ENCODE results near the gene CFL2.

The CFL2 gene

DNA sequence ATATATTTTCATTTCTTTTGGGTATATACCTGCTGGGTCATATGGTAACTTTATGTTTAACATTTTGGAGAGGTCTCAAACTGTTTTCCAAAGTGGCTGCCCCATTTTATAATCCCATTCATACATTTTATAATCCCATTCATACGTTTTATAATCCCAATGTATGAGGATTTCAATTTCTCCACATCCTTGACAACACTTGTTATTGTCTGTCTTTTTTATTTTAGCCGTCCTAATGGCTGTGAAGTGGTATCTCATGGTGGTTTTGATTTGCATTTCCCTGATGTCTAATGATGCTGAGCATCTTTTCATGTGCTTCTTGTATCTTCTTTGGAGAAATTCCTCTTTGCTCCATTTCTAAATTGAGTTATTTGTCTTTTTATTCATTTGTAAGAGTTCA is 6.7 kb upstream of the CFL2 start:
- Mint-ChIP-seq H3K27ac (no peak overlapping the region), H3K36me3 (ENCODE audit: low read depth) (no peaks in the 10 kb centered on the region), H3K9me3 (no peaks in the 10 kb centered on the region), H3K27me3 (peaks cover 5% of the 10 kb centered on the region), H3K4me1 (no peaks in the 10 kb centered on the region), H3K4me3 (no peak overlapping the region)
- no peak for ATAC-seq
- no peak for DNase-seq

DNA sequence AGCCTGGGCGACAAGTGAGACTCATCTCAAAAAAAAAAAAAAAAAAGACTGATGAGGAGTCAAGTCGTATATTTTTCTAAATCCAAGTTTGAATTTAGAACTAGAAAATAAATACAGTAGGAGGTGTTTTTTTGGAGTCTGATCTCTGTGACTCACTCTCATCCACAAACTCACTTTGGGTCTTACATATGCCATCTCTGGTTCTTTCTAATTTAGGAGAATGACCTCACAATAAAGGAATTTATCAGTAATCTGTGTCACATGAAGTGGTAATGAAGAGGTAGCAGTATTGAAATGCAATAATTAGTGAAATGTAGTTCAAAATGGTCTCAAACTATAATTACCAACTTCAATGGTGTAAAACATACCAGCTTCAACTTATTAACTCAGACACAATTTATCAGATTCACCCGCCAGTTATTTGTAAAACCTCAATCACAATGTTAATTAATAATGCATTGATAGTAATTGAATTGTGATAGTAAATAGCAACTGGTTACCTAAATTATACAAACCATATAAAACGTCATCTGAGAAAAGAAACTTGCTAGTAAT is 4.4 kb upstream of the CFL2 start:
- DNase-seq (no peak), ATAC-seq (no peak)
- H3K27me3 Mint-ChIP-seq, result peaks cover 5% of the 10 kb centered on the region
- H3K36me3 Mint-ChIP-seq (ENCODE audit: low read depth), result no peaks in the 10 kb centered on the region
- no peak overlapping the region for H3K27ac Mint-ChIP-seq
- H3K4me1 Mint-ChIP-seq, result peaks cover 8% of the 10 kb centered on the region
- H3K4me3 Mint-ChIP-seq, result no peak overlapping the region
- no peaks in the 10 kb centered on the region for H3K9me3 Mint-ChIP-seq

DNA sequence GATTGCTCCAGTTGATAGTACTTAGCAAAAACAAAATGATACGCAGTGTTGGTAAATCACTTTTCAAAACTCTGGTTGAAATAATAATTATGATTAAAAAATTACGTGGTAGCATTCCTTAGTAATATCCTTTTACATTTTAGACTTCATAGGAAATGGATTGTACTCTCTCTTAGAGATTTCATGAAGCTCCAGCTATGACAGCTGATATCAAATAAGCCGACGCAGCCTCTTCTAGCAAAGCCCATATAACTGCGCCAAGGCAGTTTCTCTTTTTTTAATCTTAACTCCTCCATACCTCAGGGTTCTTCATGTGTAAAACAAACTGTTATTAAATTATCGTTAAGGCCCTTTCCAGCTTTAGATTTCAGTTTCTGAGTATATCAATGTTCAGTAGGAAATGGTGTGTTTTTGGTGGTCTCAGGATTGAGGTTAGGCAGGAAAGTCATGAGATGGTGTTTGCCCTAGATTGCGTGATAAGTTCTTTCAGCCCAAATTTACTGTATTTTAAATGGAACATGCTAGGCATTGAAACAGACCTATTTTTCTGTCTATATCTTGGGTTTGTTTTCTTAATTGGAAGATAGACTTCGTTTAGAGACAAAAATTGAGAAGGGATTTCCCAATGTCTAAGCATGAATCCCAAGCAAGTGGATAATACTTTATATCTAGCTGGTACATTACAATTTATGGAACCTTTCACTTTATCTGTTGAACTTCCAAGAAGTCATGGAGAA is 902 bp upstream of the CFL2 start:
- peaks cover 3% of the 10 kb centered on the region for H3K27me3 Mint-ChIP-seq
- peak overlapping the region; percentile 54 for H3K27ac Mint-ChIP-seq
- ATAC-seq, result no peak

DNA sequence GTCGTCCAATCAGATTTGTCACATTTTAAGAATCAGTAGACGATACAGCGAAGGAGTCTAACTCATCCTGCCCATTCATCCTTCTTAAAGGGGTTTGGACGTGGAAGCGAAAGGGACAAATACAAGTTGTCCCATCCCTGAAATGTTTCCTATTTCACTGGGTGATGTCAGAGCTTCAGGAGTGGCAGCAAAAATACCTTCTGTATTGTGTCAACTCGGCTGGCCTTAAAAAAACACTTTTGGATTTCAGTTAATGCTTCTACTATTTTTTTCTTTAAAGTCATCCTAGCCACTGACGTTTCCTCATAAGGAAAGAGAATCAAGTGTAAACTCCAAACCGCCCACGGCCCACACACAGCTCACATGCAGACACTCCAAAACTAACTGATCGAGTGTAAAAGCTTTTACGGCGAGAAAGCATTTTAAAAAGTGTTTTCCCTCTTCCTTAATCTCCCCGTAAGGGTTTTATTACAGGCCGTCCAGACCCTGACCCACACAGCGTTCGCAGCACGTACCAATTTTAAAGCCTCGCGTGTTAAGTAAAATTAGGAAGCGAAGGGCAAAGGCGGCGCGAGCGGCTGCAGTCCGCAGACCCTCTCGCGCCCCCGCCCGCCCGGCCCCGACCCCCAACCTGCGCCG is 593 bp downstream of the CFL2 start:
- DNase-seq, result peak; percentile 38
- H3K27ac Mint-ChIP-seq, result peak overlapping the region; percentile 90
- peaks cover 3% of the 10 kb centered on the region for H3K27me3 Mint-ChIP-seq

More for the DNA sequence above, 902 bp upstream of the CFL2 start:
- Mint-ChIP-seq H3K4me3 (peak overlapping the region; percentile 91), H3K9me3 (no peaks in the 10 kb centered on the region), H3K4me1 (peaks cover 25% of the 10 kb centered on the region), H3K36me3 (ENCODE audit: low read depth) (peaks cover 11% of the 10 kb centered on the region)
- DNase-seq, result no peak

DNA sequence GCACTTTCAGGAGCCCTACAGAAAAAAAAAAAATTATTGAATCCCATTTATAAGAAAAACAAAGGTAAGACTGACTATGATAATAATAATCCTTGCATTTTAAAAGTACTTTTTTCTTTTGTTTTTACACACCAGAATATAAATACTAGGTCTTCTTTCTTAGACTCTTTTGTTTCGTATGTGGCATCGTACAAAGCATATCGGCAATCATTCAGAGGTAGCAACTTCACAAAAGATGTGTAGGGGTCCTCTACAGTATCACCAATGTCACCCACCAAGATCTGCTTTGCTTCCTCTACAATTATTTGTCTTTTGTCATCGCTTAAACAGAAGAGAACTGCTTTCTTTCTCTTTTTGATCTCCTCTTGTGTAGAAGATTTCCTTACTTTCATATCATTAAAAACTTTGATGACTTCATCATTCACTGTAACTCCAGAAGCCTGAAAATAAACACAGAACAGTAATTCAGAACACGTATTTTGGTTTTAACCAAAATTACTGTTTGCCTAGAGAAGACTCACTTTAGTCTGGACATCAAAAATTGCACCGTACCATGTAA is 1.2 kb downstream of the CFL2 start:
- no peak for DNase-seq
- no peak for ATAC-seq
- Mint-ChIP-seq H3K27me3 (peaks cover under 1% of the 10 kb centered on the region), H3K9me3 (no peaks in the 10 kb centered on the region), H3K4me1 (peaks cover 25% of the 10 kb centered on the region), H3K4me3 (peak overlapping the region; percentile 91), H3K27ac (peak overlapping the region; percentile 90), H3K36me3 (ENCODE audit: low read depth) (peaks cover 11% of the 10 kb centered on the region)

More for the DNA sequence above, 593 bp downstream of the CFL2 start:
- peaks cover 11% of the 10 kb centered on the region for H3K36me3 Mint-ChIP-seq (ENCODE audit: low read depth)
- H3K4me3 Mint-ChIP-seq, result peak overlapping the region; percentile 91
- no peaks in the 10 kb centered on the region for H3K9me3 Mint-ChIP-seq
- peaks cover 25% of the 10 kb centered on the region for H3K4me1 Mint-ChIP-seq
- peak; percentile 18 for ATAC-seq

DNA sequence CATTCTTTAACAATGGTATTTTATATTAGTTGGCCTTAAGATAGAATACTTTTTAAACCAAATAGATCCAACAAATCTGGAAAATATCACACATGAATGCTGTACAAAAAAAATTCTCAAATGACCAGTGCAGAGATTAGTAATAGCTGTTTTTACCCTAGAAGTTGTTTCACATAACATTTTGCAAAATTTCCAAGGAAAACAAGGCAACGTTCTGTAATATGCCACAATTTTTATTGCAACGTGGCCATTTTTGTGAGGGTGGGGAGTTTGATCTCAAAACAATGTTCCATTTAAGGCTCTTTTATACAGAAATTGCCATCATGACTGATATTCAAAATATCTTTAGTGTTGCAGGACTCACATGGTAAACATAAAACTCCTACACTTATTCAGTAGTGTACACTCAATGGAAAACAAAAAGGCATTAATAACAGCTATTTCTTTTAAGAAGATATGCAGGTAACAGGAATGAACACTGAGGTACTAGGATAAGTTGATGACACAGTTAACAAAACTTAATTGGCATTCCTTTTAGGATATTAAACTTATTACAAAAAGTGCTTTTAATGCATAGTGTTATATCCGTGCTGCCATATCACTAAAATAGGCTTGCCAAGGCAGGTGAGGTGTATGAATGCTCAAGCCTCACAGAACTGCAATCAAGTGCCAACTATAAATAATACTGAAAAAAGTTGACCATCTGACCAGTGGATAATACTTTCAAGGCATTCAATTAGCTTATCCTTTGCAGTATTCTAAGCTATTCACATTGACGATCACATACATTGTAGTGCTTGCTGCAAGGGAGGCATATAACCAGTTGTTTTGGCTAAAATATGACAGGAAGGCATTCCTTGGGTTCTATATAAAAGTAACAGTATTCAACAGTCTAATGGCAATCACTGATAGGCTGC is 2.3 kb downstream of the CFL2 start:
- H3K9me3 Mint-ChIP-seq, result no peaks in the 10 kb centered on the region
- no peaks in the 10 kb centered on the region for H3K27me3 Mint-ChIP-seq
- ATAC-seq, result no peak
- peaks cover 11% of the 10 kb centered on the region for H3K36me3 Mint-ChIP-seq (ENCODE audit: low read depth)
- no peak for DNase-seq
- peaks cover 25% of the 10 kb centered on the region for H3K4me1 Mint-ChIP-seq
- H3K4me3 Mint-ChIP-seq, result no peak overlapping the region
- no peak overlapping the region for H3K27ac Mint-ChIP-seq

DNA sequence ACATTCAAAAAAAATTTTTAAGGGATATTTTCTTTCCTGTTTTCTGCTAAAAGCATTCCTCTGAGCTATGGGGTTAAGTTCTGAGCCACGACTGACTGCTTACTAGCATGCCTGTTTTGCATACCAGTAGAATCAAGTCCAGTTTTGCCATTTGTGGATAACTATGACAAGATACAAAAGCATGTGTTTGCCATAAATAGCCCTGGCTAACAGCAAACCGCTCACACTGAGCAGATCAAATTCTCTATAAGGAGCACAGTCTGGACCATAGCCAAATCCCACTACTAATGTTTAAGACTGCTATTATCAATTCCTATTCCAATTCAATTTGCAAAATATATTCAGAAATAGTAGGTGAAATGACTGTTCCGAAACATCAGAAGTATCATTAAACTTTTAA is 3.2 kb downstream of the CFL2 start:
- DNase-seq (no peak), ATAC-seq (no peak)
- H3K36me3 Mint-ChIP-seq (ENCODE audit: low read depth), result peaks cover 11% of the 10 kb centered on the region
- peaks cover 25% of the 10 kb centered on the region for H3K4me1 Mint-ChIP-seq
- no peaks in the 10 kb centered on the region for H3K9me3 Mint-ChIP-seq
- H3K27me3 Mint-ChIP-seq, result no peaks in the 10 kb centered on the region
- H3K27ac Mint-ChIP-seq, result no peak overlapping the region
- H3K4me3 Mint-ChIP-seq, result no peak overlapping the region

DNA sequence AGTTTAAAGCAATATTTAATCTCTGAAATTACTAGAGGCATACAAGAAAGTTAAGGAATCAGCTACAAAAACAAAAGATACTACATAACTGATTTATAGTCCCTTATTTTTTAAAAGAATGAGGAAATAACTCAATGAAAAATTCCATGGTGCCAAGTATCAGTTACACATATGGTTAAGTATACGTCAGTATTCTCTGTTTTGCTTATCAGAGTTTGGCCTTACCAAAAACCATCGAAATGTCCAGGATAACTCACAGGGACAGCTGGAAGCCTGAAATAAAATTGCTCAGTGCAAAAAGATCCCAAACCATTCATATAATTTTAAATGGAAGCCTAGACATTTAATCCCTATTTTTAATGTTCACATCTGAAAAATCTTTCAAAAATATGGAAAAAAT is 3.6 kb downstream of the CFL2 start:
- Mint-ChIP-seq H3K36me3 (ENCODE audit: low read depth) (peaks cover 11% of the 10 kb centered on the region), H3K4me1 (peaks cover 25% of the 10 kb centered on the region), H3K4me3 (no peak overlapping the region), H3K9me3 (no peaks in the 10 kb centered on the region), H3K27ac (no peak overlapping the region), H3K27me3 (no peaks in the 10 kb centered on the region)
- DNase-seq (no peak), ATAC-seq (no peak)

DNA sequence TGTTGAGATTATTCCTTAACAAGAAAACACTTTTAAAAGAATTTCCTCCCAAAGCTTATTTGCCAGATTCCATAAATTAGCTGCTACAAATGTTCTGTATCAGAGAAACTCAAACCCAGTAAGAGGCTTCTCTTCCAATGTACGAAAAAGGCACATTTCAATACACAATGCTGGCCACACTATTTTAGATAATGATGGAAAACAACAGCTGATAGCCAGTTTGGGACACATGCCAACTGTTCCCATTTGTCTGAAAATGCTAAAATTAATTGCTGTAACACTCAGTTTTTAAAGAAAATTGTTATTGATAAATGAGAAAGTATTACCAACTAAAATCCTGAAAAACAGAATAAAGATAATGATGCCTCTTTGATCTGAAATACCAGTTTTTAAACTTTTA is 4.4 kb downstream of the CFL2 start:
- peaks cover 21% of the 10 kb centered on the region for H3K4me1 Mint-ChIP-seq
- DNase-seq (no peak), ATAC-seq (no peak)
- peaks cover 11% of the 10 kb centered on the region for H3K36me3 Mint-ChIP-seq (ENCODE audit: low read depth)
- H3K4me3 Mint-ChIP-seq, result no peak overlapping the region
- H3K27me3 Mint-ChIP-seq, result no peaks in the 10 kb centered on the region
- H3K27ac Mint-ChIP-seq, result no peak overlapping the region
- H3K9me3 Mint-ChIP-seq, result no peaks in the 10 kb centered on the region

DNA sequence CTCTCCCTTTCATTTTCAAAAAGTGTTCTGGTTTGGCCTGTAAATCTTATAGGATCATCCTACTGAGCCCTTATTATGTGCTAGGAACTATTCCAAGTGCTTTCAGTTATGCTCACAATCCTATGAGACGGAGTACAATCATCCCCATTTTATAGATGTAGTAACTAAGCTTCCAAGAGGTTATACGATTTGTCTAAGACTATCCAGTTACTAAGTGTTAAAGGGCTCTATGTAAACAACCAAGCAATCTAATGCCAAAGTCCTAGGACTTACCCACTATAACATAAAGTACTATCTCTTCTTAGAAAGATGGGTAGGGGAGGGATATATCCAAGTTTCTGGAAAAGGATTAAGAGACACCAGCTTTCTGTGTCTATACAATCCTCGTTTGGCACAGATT is 6.7 kb downstream of the CFL2 start:
- Mint-ChIP-seq H3K4me3 (no peak overlapping the region), H3K9me3 (no peaks in the 10 kb centered on the region), H3K27me3 (no peaks in the 10 kb centered on the region), H3K27ac (no peak overlapping the region), H3K4me1 (peaks cover 8% of the 10 kb centered on the region), H3K36me3 (ENCODE audit: low read depth) (peaks cover 8% of the 10 kb centered on the region)
- DNase-seq (no peak), ATAC-seq (no peak)

DNA sequence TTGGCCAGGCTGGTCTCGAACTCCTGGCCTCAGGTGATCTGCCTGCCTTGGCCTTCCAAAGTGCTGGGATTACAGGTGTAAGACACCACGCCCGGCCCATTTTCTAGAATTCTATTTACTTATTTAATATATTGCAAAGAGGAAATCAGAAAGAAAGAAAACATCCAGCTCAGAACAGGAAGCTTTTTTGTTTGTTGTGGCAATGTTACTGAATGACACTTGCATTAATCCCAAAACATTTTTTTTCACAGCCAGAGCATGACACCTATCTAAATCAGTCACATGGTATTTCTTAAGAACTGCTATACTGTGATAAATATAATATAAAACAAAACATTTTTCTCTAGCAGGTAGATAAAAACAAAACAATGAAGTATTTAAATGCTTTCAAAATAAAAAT is 12.6 kb downstream of the CFL2 start:
- no peaks in the 10 kb centered on the region for H3K4me1 Mint-ChIP-seq
- DNase-seq (no peak), ATAC-seq (no peak)
- no peak overlapping the region for H3K27ac Mint-ChIP-seq
- no peak overlapping the region for H3K4me3 Mint-ChIP-seq
- H3K36me3 Mint-ChIP-seq (ENCODE audit: low read depth), result no peaks in the 10 kb centered on the region
- H3K9me3 Mint-ChIP-seq, result no peaks in the 10 kb centered on the region
- H3K27me3 Mint-ChIP-seq, result no peaks in the 10 kb centered on the region

DNA sequence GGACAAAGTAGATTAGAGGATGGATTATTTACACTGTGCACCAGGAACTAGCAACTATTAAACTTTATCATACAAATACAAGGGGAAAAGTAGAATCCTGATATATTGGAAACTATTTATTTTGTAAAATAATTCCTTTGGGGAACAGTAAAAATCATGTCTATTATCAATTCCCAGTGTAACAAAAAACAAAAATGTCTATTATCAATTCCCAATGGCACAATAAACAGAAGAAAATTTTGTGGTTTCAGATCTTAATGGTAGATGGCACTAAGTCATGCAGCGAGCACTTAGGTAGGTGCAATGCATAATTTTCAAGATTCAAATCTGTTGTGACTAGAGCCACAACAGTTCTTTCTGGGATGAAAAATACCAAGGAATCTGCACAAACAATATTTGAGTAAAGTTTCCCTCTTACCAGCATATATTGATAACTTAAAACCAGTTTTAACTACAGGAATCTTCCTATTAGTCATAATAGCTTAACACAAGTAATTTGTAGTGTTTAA is 13.7 kb downstream of the CFL2 start:
- no peaks in the 10 kb centered on the region for H3K9me3 Mint-ChIP-seq
- H3K27me3 Mint-ChIP-seq, result no peaks in the 10 kb centered on the region
- H3K4me1 Mint-ChIP-seq, result no peaks in the 10 kb centered on the region
- no peaks in the 10 kb centered on the region for H3K36me3 Mint-ChIP-seq (ENCODE audit: low read depth)
- no peak overlapping the region for H3K27ac Mint-ChIP-seq
- DNase-seq (no peak), ATAC-seq (no peak)
- no peak overlapping the region for H3K4me3 Mint-ChIP-seq

DNA sequence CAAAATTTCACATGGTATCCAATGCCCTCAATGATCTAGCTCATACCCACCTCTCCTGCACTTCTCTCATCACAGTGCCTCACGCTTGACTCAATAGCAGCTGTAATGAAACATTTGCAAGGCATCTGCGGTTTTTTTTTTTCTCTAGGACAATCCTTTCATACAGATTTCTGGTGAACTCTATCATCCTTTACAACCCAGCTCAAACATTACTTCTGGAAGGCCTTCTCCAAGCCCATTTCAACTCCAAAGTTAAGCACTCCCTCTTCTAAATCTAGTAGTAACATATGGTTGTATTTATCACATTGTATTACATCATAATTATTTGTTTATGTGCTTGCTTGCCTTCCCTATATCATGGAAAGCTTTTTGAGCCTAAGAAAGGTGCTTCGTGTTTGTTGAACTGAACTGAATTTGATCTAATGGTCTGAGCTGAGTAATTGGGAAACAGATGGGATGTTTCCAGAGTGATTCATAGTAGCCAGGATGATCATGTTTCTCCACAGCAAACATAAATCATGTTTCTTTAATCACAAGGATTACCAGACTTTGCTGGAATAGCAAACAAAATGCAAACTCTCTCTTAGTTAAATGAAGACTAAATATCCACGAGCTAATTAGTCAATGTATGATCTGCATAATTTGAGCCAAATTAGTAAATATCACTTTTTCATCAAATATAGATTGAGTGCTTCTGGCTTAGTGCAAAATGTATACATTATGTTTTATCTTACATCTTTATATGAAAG is 14.3 kb downstream of the CFL2 start:
- no peak for DNase-seq
- H3K27me3 Mint-ChIP-seq, result no peaks in the 10 kb centered on the region
- no peaks in the 10 kb centered on the region for H3K9me3 Mint-ChIP-seq
- H3K4me3 Mint-ChIP-seq, result no peak overlapping the region
- H3K36me3 Mint-ChIP-seq (ENCODE audit: low read depth), result no peaks in the 10 kb centered on the region
- H3K4me1 Mint-ChIP-seq, result no peaks in the 10 kb centered on the region
- no peak for ATAC-seq
- no peak overlapping the region for H3K27ac Mint-ChIP-seq

Measured in activated naive CD8-positive, alpha-beta T cell treated with anti-CD3 and anti-CD28 coated beads, Interleukin-2, amount 50 U/mL, for 24 hours (primary cell).